Endodermal cell (in vitro differentiated cells): ENCODE data around the gene ZNF593OS. TPM values are rescaled to one million over a fixed set of nuclear protein-coding genes. Genes with fewer than 3 reads are reported as not detected.

Experiments
- DNase-seq: peaks from one replicate; pipeline ENCODE4 v3.0.0-alpha.2; 2017
- H3K27ac ChIP-seq: 2 replicates; pipeline ENCODE4 v1.5.1; 2013; ENCODE audit warnings: mild to moderate bottlenecking, low read depth, low read length, moderate library complexity
- H3K27me3 ChIP-seq: 2 replicates; pipeline ENCODE4 v1.6.1; 2013; ENCODE audit warnings: mild to moderate bottlenecking, low read length, moderate library complexity; ENCODE audit not compliant: insufficient read depth, control insufficient read depth, poor library complexity, severe bottlenecking
- H3K36me3 ChIP-seq: 2 replicates; pipeline ENCODE4 v1.7.0; 2013; ENCODE audit warnings: mild to moderate bottlenecking, low read length, moderate library complexity; ENCODE audit not compliant: control insufficient read depth, insufficient read depth
- H3K4me1 ChIP-seq: one replicate; pipeline ENCODE4 v1.7.0; 2013; ENCODE audit warnings: low read length; ENCODE audit not compliant: control insufficient read depth, insufficient read depth
- H3K4me3 ChIP-seq: 2 replicates; pipeline ENCODE4 v1.5.1; 2013; ENCODE audit warnings: mild to moderate bottlenecking, low read length, moderate library complexity
- H3K9ac ChIP-seq: 2 replicates; pipeline ENCODE4 v1.6.1; 2013; ENCODE audit warnings: mild to moderate bottlenecking, low read length, moderate library complexity; ENCODE audit not compliant: poor library complexity, severe bottlenecking; ENCODE audit errors: extremely low read depth
- H3K9me3 ChIP-seq: 2 replicates; pipeline ENCODE4 v1.6.1; 2013; ENCODE audit warnings: mild to moderate bottlenecking, low read length, moderate library complexity; ENCODE audit not compliant: control insufficient read depth
- H3K27ac Mint-ChIP-seq: 2 replicates; pipeline ENCODE4 v1.8.0; 2020; ENCODE audit warnings: mixed read lengths
- H3K27me3 Mint-ChIP-seq: 2 replicates; pipeline ENCODE4 v1.8.0; 2021; ENCODE audit warnings: mild to moderate bottlenecking, mixed read lengths; ENCODE audit not compliant: insufficient read depth
- H3K36me3 Mint-ChIP-seq: 2 replicates; pipeline ENCODE4 v1.8.0; 2020; ENCODE audit warnings: low read depth, mixed read lengths
- H3K4me1 Mint-ChIP-seq: 2 replicates; pipeline ENCODE4 v1.8.0; 2020; ENCODE audit warnings: mixed read lengths
- H3K4me3 Mint-ChIP-seq: 2 replicates; pipeline ENCODE4 v1.8.0; 2020; ENCODE audit warnings: mild to moderate bottlenecking, moderate library complexity, mixed read lengths
- H3K9me3 Mint-ChIP-seq: 2 replicates; pipeline ENCODE4 v1.8.0; 2020; ENCODE audit warnings: mild to moderate bottlenecking, mixed read lengths
- CTCF ChIP-seq: fragments of 200-600 bp; sonication (generic); conservative IDR thresholded peaks from 2 replicates; pipeline ENCODE4 v1.5.0; 2021; ENCODE audit warnings: antibody characterized with exemption, mild to moderate bottlenecking
- WGBS, 2 experiments: methylation state at CpG; one replicate each; pipeline versions ENCODE4 v1.1.5 to v1.1.7; 2013; ENCODE audit warnings: missing lambda C conversion rate in 2 of 2, mixed read lengths in 1 of 2; ENCODE audit not compliant: insufficient coverage in 1 of 2, insufficient read length in 1 of 2; 5-methylcytosine and 5-hydroxymethylcytosine counted together
- total RNA-seq, 2 donors: library from RNA; stranded (reverse); fragmentation: NEBNext Ultra II Directional in 1 of 2; extraction: Animal tissue kit (Norgen Biotek cat#: 25700) in 1 of 2; gene quantifications; 2 replicates in 1 of 2; 3 replicates in 1 of 2; pipeline ENCODE4 v1.2.1, GENCODE V29; 2021

ZNF593OS gene
- total RNA-seq, 2 donors from 2014 or later = not detected

- H3K4me3 Mint-ChIP-seq = no peak overlapping the region
- H3K9me3 Mint-ChIP-seq = no peaks in the 10 kb centered on the region
- Histone ChIP-seq H3K27me3 (no peaks in the 10 kb centered on the region), H3K9me3 (no peaks in the 10 kb centered on the region), H3K4me1 (no peaks in the 10 kb centered on the region), H3K36me3 (peaks cover 4% of the 10 kb centered on the region), H3K9ac (no peak overlapping the region), H3K4me3 (no peak overlapping the region), H3K27ac (no peak overlapping the region)
- H3K4me1 Mint-ChIP-seq = peaks cover 2% of the 10 kb centered on the region
- no peak for TF ChIP-seq CTCF
- 85% methylated on average over 7 of the region's 7 CpGs; no CpG with 5 or more reads in 1 of the 2 experiments for WGBS, 2 experiments
- peaks cover 44% of the 10 kb centered on the region for H3K36me3 Mint-ChIP-seq
- no peak overlapping the region for H3K27ac Mint-ChIP-seq
- no peak for DNase-seq
- H3K27me3 Mint-ChIP-seq = no peaks in the 10 kb centered on the region
These were observed 10.7 kb upstream of the ZNF593OS start for GRCh38 chr1:26182383-26182696.

- Histone ChIP-seq H3K36me3 (peaks cover 4% of the 10 kb centered on the region), H3K27me3 (no peaks in the 10 kb centered on the region), H3K27ac (no peak overlapping the region), H3K9ac (no peak overlapping the region), H3K4me1 (no peaks in the 10 kb centered on the region), H3K4me3 (no peak overlapping the region), H3K9me3 (no peaks in the 10 kb centered on the region)
- H3K4me1 Mint-ChIP-seq = peaks cover 3% of the 10 kb centered on the region
- H3K27ac Mint-ChIP-seq = no peak overlapping the region
- WGBS, 2 experiments = 93% methylated on average over 8 to 9 of the region's 9 CpGs
- H3K36me3 Mint-ChIP-seq = peaks cover 38% of the 10 kb centered on the region
- H3K4me3 Mint-ChIP-seq = no peak overlapping the region
- TF ChIP-seq CTCF = no peak
- DNase-seq = no peak
- H3K27me3 Mint-ChIP-seq = no peaks in the 10 kb centered on the region
- H3K9me3 Mint-ChIP-seq = no peaks in the 10 kb centered on the region
These were observed 10.2 kb upstream of the ZNF593OS start for GRCh38 chr1:26181586-26182382.

GRCh38 chr1:26180010-26180506, 8.4 kb upstream of the ZNF593OS start:
- H3K9ac ChIP-seq = no peak overlapping the region
- H3K4me1 ChIP-seq = no peaks in the 10 kb centered on the region
- TF ChIP-seq CTCF = no peak
- no peaks in the 10 kb centered on the region for H3K9me3 ChIP-seq
- peaks cover 3% of the 10 kb centered on the region for H3K4me1 Mint-ChIP-seq
- no peak overlapping the region for H3K27ac ChIP-seq
- 90 to 96% methylated on average over 3 of the region's 4 CpGs for WGBS, 2 experiments
- no peak for DNase-seq
- H3K36me3 Mint-ChIP-seq = peaks cover 28% of the 10 kb centered on the region
- no peak overlapping the region for H3K27ac Mint-ChIP-seq
- no peaks in the 10 kb centered on the region for H3K27me3 ChIP-seq
- H3K4me3 ChIP-seq = no peak overlapping the region
- H3K9me3 Mint-ChIP-seq = no peaks in the 10 kb centered on the region
- H3K36me3 ChIP-seq = peaks cover 4% of the 10 kb centered on the region
- no peak overlapping the region for H3K4me3 Mint-ChIP-seq
- no peaks in the 10 kb centered on the region for H3K27me3 Mint-ChIP-seq
